ENCODE results near the gene HTR5A.

HTR5A gene

DNA sequence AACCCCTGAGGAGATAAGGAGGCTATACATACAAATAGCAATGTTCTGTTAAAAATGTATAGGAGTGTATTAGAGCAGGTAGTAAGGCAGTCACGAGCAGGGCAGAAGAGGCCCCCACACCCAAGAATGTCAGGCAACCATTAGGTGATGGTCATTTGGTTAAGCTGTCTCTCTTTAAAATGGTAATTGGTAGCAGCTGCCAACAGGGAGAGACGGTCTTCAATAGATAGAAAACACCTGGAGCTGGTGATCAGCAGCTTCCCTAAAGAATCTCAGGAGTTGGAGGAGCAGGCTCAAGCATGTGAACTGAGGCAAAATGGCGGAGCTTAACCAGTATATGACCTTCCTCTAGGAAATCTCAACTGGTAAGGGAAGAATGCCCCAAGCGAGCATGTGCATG lies 26.4 kb upstream of the HTR5A start:
- TF ChIP-seq, protein P1, sequence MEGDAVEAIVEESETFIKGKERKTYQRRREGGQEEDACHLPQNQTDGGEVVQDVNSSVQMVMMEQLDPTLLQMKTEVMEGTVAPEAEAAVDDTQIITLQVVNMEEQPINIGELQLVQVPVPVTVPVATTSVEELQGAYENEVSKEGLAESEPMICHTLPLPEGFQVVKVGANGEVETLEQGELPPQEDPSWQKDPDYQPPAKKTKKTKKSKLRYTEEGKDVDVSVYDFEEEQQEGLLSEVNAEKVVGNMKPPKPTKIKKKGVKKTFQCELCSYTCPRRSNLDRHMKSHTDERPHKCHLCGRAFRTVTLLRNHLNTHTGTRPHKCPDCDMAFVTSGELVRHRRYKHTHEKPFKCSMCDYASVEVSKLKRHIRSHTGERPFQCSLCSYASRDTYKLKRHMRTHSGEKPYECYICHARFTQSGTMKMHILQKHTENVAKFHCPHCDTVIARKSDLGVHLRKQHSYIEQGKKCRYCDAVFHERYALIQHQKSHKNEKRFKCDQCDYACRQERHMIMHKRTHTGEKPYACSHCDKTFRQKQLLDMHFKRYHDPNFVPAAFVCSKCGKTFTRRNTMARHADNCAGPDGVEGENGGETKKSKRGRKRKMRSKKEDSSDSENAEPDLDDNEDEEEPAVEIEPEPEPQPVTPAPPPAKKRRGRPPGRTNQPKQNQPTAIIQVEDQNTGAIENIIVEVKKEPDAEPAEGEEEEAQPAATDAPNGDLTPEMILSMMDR (IDR thresholded peaks at IDR 0.05; ENCODE audit: low read depth, low read length, missing control alignments) = no peak
- no peak overlapping the region for H3K4me3 ChIP-seq (ENCODE audit: low read depth, low read length)
- no peak for DNase-seq (ENCODE audit: low read depth)

DNA sequence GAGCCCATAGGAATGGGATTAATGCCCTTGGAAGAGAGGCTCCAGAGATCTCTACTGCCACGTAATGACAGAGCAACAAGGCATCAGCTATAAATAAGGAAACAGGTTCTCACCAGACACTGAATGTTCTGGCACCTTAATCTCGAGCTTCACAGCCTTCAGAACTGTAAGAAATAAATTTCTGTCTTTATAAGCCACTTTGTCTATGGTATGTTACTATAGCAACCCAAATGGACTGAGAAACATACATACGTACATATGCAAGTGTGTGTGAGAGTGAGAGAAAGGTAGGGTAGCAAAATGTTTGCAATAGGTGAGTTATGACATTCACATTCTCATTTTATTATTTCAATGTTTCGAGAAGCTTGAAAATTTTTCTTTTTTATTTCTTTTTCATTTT lies 22.1 kb upstream of the HTR5A start:
- DNase-seq (ENCODE audit: low read depth) = no peak
- no peak overlapping the region for H3K4me3 ChIP-seq (ENCODE audit: low read depth, low read length)
- TF ChIP-seq, protein P1 (IDR thresholded peaks at IDR 0.05; ENCODE audit: low read depth, low read length, missing control alignments) = no peak

DNA sequence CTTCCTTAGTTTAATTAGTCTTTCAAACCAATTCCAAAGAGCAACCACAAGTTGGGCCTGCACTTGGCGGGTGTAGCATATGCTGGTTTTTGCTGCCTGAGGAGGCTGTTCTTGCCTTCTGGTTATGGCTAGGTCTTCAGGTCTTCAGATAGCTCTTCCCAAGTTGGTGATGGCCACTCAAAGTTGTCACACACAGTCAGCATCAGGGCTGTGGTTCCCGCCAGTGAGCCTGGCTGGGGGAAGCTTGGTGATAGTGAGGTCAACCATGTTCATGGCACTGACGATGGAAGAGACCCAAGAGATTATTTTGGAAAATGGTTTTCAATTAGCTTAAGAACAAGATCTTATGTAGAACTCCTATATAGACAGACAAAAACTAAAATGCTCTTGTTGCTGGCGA lies 18.8 kb upstream of the HTR5A start:
- no peak overlapping the region for H3K4me3 ChIP-seq (ENCODE audit: low read depth, low read length)
- no peak for DNase-seq (ENCODE audit: low read depth)
- TF ChIP-seq, protein P1 (IDR thresholded peaks at IDR 0.05; ENCODE audit: low read depth, low read length, missing control alignments) = no peak

DNA sequence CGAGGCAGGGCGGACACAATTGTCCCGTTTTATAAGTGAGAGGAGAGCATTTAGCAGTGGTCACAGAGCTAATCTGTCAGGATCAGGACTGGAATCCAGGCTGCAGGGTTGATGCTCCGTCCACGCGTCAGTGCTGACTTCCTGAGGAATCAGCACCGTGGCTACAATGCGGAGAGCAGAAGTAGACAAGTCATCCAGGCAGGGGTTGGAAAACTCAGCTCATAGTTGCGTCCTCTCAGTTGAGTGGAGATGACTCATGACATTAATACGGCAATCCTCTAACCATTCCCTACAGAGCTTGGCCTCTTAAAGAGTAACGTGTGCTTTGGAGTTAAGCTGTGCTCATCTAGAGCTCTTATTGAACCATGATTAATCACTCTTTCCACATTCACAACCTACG lies 17.1 kb upstream of the HTR5A start:
- no peak overlapping the region for H3K4me3 ChIP-seq (ENCODE audit: low read depth, low read length)
- DNase-seq (ENCODE audit: low read depth) = no peak
- TF ChIP-seq, protein P1 (IDR thresholded peaks at IDR 0.05; ENCODE audit: low read depth, low read length, missing control alignments) = no peak

DNA sequence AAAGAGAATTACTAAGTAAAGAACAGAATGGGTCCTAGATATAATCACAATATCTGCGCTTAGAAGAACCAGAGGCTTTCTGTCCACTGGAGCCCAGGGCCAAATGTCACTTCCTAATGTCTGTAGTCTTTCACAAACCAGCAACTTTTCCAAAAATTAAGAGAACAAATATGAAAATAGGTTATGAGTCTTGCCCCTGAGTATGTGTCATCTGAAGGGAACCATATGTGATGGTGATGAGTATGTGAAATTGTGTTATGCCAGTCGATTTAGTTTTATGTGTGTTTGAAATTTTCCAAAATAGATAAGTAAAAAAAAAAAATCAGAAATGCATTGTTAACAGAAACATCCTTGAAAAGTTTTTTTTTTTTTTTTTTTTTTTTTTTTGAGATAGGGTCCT lies 15.4 kb upstream of the HTR5A start:
- TF ChIP-seq, protein P1 (IDR thresholded peaks at IDR 0.05; ENCODE audit: low read depth, low read length, missing control alignments) = no peak
- DNase-seq (ENCODE audit: low read depth) = no peak
- H3K4me3 ChIP-seq (ENCODE audit: low read depth, low read length) = no peak overlapping the region

DNA sequence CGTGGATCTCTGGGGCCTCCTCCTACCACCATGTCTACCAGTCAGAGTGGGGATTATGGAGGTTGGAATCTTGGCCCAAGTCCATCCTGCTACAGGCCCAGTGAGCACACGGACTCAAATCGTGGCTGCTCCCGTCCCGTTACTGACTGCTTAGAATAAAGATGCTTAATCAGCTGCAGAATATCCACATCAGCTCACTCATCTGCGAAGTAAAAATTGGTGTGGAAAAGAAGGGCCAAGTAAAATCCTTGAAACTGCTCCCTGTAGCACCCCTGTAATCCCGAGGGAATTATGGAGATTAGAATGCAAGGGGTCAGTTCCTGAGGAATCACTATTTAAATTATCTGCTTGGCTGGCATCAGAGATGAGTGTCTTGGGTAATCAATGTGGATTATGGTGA lies 13.0 kb upstream of the HTR5A start:
- no peak for DNase-seq (ENCODE audit: low read depth)
- TF ChIP-seq, protein P1 (IDR thresholded peaks at IDR 0.05; ENCODE audit: low read depth, low read length, missing control alignments) = no peak

DNA sequence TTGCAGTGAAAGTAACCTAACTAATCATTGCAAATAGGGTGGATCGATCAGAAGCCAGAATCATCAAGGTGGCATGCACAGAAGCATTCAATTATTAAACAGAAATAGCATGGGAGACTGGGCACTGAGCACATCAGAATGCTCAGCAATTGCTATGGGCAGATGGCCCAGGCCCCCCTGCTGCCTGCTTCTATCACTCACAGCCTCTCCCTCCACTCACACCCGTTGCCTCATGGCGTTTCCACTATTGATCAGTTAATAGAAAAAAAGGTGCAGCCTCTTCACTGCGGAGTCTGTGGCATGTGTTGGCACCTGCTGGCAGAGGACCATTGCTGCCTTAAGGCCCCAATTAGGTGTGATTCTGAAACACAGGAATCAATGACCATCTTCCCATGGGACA lies 11.2 kb upstream of the HTR5A start:
- DNase-seq (ENCODE audit: low read depth) = no peak
- no peak overlapping the region for H3K4me3 ChIP-seq (ENCODE audit: low read depth, low read length)
- TF ChIP-seq, protein P1 (IDR thresholded peaks at IDR 0.05; ENCODE audit: low read depth, low read length, missing control alignments) = no peak

More for the DNA sequence above, 13.0 kb upstream of the HTR5A start:
- H3K4me3 ChIP-seq (ENCODE audit: low read depth, low read length) = no peak overlapping the region
